SK-N-DZ (cell line): ENCODE measurements around the gene PSME4.
"Not testable (repeated sequence)": the region's sequence is repeated elsewhere in the genome, so short reads cannot be mapped to it uniquely, and the experiment has no call there.

Experiments used
- DNase-seq: peaks from one replicate; pipeline ENCODE4 v3.0.0-alpha.2; 2015; ENCODE audit warnings: low spot score
- small RNA-seq, 2 experiments: library from RNA; depleted of rRNA; stranded (forward); fragments of <200 nt; gene quantifications; one replicate each; pipeline ENCODE3, GENCODE V24; 2014

The PSME4 gene

GRCh38 chr2:53840580-53840979, 130.2 kb downstream of the PSME4 start:
- no peak for DNase-seq

GRCh38 chr2:53829980-53830290, 140.9 kb downstream of the PSME4 start:
- DNase-seq, result not testable (repeated sequence)

GRCh38 chr2:53829273-53829979, 141.4 kb downstream of the PSME4 start:
- no peak for DNase-seq

- no peak for DNase-seq
Observed at GRCh38 chr2:53828331-53828730, 142.5 kb downstream of the PSME4 start.

- DNase-seq, result no peak
Observed at GRCh38 chr2:53827398-53828175, 143.2 kb downstream of the PSME4 start.

GRCh38 chr2:53826587-53827397, 144.0 kb downstream of the PSME4 start:
- no peak for DNase-seq

GRCh38 chr2:53826030-53826410, 144.8 kb downstream of the PSME4 start:
- no peak for DNase-seq

- not testable (repeated sequence) for DNase-seq
Observed at GRCh38 chr2:53823639-53824038, 147.2 kb downstream of the PSME4 start.

GRCh38 chr2:53821810-53822209, 149.0 kb downstream of the PSME4 start:
- no peak for DNase-seq

GRCh38 chr2:53820711-53821110, 150.1 kb downstream of the PSME4 start:
- DNase-seq, result no peak

GRCh38 chr2:53820048-53820447, 150.7 kb downstream of the PSME4 start:
- DNase-seq, result no peak

- no peak for DNase-seq
Observed at GRCh38 chr2:53819634-53820033, 151.2 kb downstream of the PSME4 start.

- DNase-seq, result no peak
Observed at GRCh38 chr2:53818854-53819435, 151.8 kb downstream of the PSME4 start.

Small RNA genes within 50 kb of the gene (small RNA-seq; reads per million reads assigned to genes)
- gene MIR3682, result 0 reads per million in 2 experiments
